Progenitor cell of endocrine pancreas (in vitro differentiated cells): ENCODE results near the gene CCDC85B. TPM values are rescaled to one million over a fixed set of nuclear protein-coding genes. Genes with fewer than 3 reads are reported as not detected.
"Not testable (repeated sequence)": the region's sequence is repeated elsewhere in the genome, so short reads cannot be mapped to it uniquely, and the experiment has no call there.

Experiments used
- DNase-seq: peaks from one replicate; pipeline ENCODE4 v3.0.0; 2021; ENCODE audit warnings: low spot score; ENCODE audit not compliant: unreplicated experiment
- H3K27ac Mint-ChIP-seq: 2 replicates; pipeline ENCODE4 v1.8.0; 2021; ENCODE audit warnings: mild to moderate bottlenecking, moderate library complexity, mixed read lengths
- H3K27me3 Mint-ChIP-seq: 2 replicates; pipeline ENCODE4 v1.8.0; 2021; ENCODE audit warnings: mixed read lengths
- H3K36me3 Mint-ChIP-seq: 2 replicates; pipeline ENCODE4 v1.8.0; 2022; ENCODE audit warnings: mixed read lengths; ENCODE audit not compliant: insufficient read depth
- H3K4me1 Mint-ChIP-seq: 2 replicates; pipeline ENCODE4 v1.8.0; 2021; ENCODE audit warnings: low read depth, mixed read lengths
- H3K4me3 Mint-ChIP-seq: 2 replicates; pipeline ENCODE4 v1.8.0; 2021; ENCODE audit warnings: low read depth, mild to moderate bottlenecking, moderate library complexity, mixed read lengths
- H3K9me3 Mint-ChIP-seq: 2 replicates; pipeline ENCODE4 v1.8.0; 2021; ENCODE audit warnings: low read depth, mixed read lengths
- CTCF ChIP-seq: fragments of 200-600 bp; sonication (generic); IDR thresholded peaks from one replicate; pipeline ENCODE4 v1.5.0; 2021; ENCODE audit warnings: antibody characterized with exemption, mild to moderate bottlenecking; ENCODE audit not compliant: unreplicated experiment
- total RNA-seq: library from RNA; stranded (reverse); gene quantifications from 2 replicates; pipeline ENCODE4 v1.2.1, GENCODE V29; 2021

CCDC85B gene
- total RNA-seq, 1 donor from 2014 or later: 7.4 TPM

GRCh38 chr11:65891219-65892136 is 1.0 kb downstream of the CCDC85B start:
- Mint-ChIP-seq H3K4me3 (peak overlapping the region; percentile 63), H3K36me3 (peaks cover 1% of the 10 kb centered on the region), H3K4me1 (peaks cover 34% of the 10 kb centered on the region), H3K27me3 (peaks cover 33% of the 10 kb centered on the region), H3K27ac (no peak overlapping the region), H3K9me3 (no peaks in the 10 kb centered on the region)
- TF ChIP-seq CTCF: no peak
- no peak for DNase-seq

GRCh38 chr11:65892137-65892540 is 1.7 kb downstream of the CCDC85B start:
- H3K36me3 Mint-ChIP-seq, DNase-seq, H3K9me3 Mint-ChIP-seq, H3K27ac Mint-ChIP-seq: not testable (repeated sequence)
- peaks cover 40% of the 10 kb centered on the region for H3K27me3 Mint-ChIP-seq
- H3K4me3 Mint-ChIP-seq: peak overlapping the region; percentile 47
- H3K4me1 Mint-ChIP-seq: peaks cover 27% of the 10 kb centered on the region

GRCh38 chr11:65892661-65893317 is 2.3 kb downstream of the CCDC85B start:
- Mint-ChIP-seq H3K4me3 (peak overlapping the region; percentile 47), H3K9me3 (no peaks in the 10 kb centered on the region), H3K4me1 (peaks cover 22% of the 10 kb centered on the region), H3K36me3 (no peaks in the 10 kb centered on the region), H3K27me3 (peaks cover 46% of the 10 kb centered on the region), H3K27ac (no peak overlapping the region)
- DNase-seq: no peak
- TF ChIP-seq CTCF: no peak

GRCh38 chr11:65894034-65894591 is 3.6 kb downstream of the CCDC85B start:
- Mint-ChIP-seq H3K27me3 (peaks cover 54% of the 10 kb centered on the region), H3K9me3 (no peaks in the 10 kb centered on the region), H3K4me3 (no peak overlapping the region), H3K36me3 (no peaks in the 10 kb centered on the region), H3K27ac (peak overlapping the region; percentile 74), H3K4me1 (peaks cover 17% of the 10 kb centered on the region)
- DNase-seq: no peak
- no peak for TF ChIP-seq CTCF

- Mint-ChIP-seq H3K4me1 (peaks cover 6% of the 10 kb centered on the region), H3K4me3 (no peak overlapping the region), H3K9me3 (no peaks in the 10 kb centered on the region), H3K27ac (no peak overlapping the region), H3K27me3 (peaks cover 51% of the 10 kb centered on the region), H3K36me3 (no peaks in the 10 kb centered on the region)
- TF ChIP-seq CTCF: no peak
- DNase-seq: no peak
These were observed 5.1 kb downstream of the CCDC85B start for GRCh38 chr11:65895482-65895981.
